Lower lobe of right lung (tissue), 2 donors: ENCODE data around the gene HOGA1. TPM values are rescaled to one million over a fixed set of nuclear protein-coding genes. Genes with fewer than 3 reads are reported as not detected.

Experiments used
- ATAC-seq, 2 donors: fragments of 200-7000 bp; cut with Tn5 transposase; one replicate each; pipeline ENCODE4 v1.9.1; 2020 to 2022; ENCODE audit warnings: mild to moderate bottlenecking in 2 of 2, moderate library complexity in 2 of 2
- DNase-seq: peaks from one replicate; pipeline ENCODE4 v3.0.0-alpha.2; 2020
- H3K27ac ChIP-seq: fragments of 200-600 bp; one replicate; pipeline ENCODE4 v1.8.0; 2022
- H3K27me3 ChIP-seq: fragments of 200-600 bp; one replicate; pipeline ENCODE4 v1.8.0; 2022; ENCODE audit warnings: low read depth
- H3K36me3 ChIP-seq: fragments of 200-600 bp; one replicate; pipeline ENCODE4 v1.8.0; 2022; ENCODE audit warnings: mild to moderate bottlenecking
- H3K4me1 ChIP-seq: fragments of 200-600 bp; one replicate; pipeline ENCODE4 v1.8.0; 2022
- H3K4me3 ChIP-seq: fragments of 200-600 bp; one replicate; pipeline ENCODE4 v1.8.0; 2022; ENCODE audit warnings: mild to moderate bottlenecking
- H3K9me3 ChIP-seq: fragments of 200-600 bp; one replicate; pipeline ENCODE4 v1.8.0; 2022
- CTCF ChIP-seq: fragments of 200-600 bp; IDR thresholded peaks from one replicate; pipeline ENCODE4 v1.8.0; 2022; ENCODE audit warnings: antibody characterized with exemption, mild to moderate bottlenecking
- intact Hi-C: fragments of 100-400 bp; cut with DNase I; formaldehyde crosslinking; loops from one replicate; pipeline ENCODE4 v1.11.0; 2022
- total RNA-seq: library from RNA; stranded (reverse); fragmentation: NEBNext Ultra II Directional; extraction: Animal tissue kit (Norgen Biotek cat#: 25700); gene quantifications from one replicate; pipeline ENCODE4 v1.2.1, GENCODE V29; 2021
- donor health status: DM: no; HTN: yes; CAD: no; lungs with severe emphysema.

HOGA1 gene
- total RNA-seq, 1 donor from 2014 or later = 1.1 TPM

GRCh38 chr10:97587183-97587582 lies 3.0 kb downstream of the HOGA1 start:
- intact Hi-C loops = no loop called here
- ATAC-seq = no peak
- no peaks in the 10 kb centered on the region for H3K4me1 ChIP-seq
- no peak overlapping the region for H3K27ac ChIP-seq
- no peak for DNase-seq
- H3K27me3 ChIP-seq = no peaks in the 10 kb centered on the region
- no peaks in the 10 kb centered on the region for H3K36me3 ChIP-seq
- no peak for TF ChIP-seq CTCF
- H3K9me3 ChIP-seq = no peaks in the 10 kb centered on the region
- no peak overlapping the region for H3K4me3 ChIP-seq

GRCh38 chr10:97589479-97589878 lies 5.3 kb downstream of the HOGA1 start, which contains the start of gene C10orf62:
C10orf62 (plus strand) TSS chr10:97589721; CDS start chr10:97589898, 177 bp downstream.
- H3K27ac ChIP-seq = no peak within 1 kb of the TSS
- no peaks in the 10 kb centered on the region for H3K27me3 ChIP-seq
- intact Hi-C loops = no loop called here
- no peak for TF ChIP-seq CTCF
- ATAC-seq (no peak), DNase-seq (no peak)
- no peaks in the 10 kb centered on the region for H3K4me1 ChIP-seq
- no peaks in the 10 kb centered on the region for H3K36me3 ChIP-seq
- H3K9me3 ChIP-seq = no peaks in the 10 kb centered on the region
- no peak within 1 kb of the TSS for H3K4me3 ChIP-seq

DNA sequence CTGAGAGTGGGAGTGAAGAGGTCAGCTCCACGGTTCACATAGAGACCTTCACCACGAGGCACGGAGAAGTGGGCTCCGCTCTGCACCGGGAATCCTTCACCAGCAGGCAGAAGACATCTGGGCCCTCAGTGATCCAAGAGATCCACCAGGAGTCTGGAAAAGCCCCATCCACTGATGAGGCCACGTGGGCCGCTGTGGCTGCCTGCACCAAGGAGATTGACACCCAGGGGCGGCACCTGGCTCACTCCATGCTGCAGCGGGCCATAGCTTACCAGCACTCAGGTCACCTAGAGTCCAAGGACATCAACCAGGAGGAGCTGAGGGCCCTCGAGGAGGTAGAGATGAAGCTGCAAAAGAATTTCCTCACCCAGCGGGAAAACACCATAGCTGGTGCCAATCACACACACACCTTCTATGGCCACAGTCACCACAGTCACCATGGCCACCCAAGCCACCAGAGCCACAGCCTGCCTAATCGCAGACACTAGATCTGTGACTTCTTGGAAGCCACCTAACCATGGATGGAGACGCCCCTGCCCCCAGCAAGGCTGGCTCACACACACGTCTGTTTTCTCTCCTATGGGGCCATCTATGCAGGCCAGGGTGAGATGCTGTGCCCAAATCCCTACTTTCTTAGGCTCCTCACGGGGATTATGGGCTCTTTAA lies 6.0 kb downstream of the HOGA1 start:
- H3K9me3 ChIP-seq = no peaks in the 10 kb centered on the region
- H3K27ac ChIP-seq = no peak overlapping the region
- intact Hi-C loops = no loop called here
- H3K36me3 ChIP-seq = no peaks in the 10 kb centered on the region
- H3K27me3 ChIP-seq = no peaks in the 10 kb centered on the region
- H3K4me1 ChIP-seq = peaks cover under 1% of the 10 kb centered on the region
- no peak for TF ChIP-seq CTCF
- DNase-seq (no peak), ATAC-seq (no peak)
- no peak overlapping the region for H3K4me3 ChIP-seq

GRCh38 chr10:97590748-97591495 lies 6.7 kb downstream of the HOGA1 start:
- no peak overlapping the region for H3K4me3 ChIP-seq
- TF ChIP-seq CTCF = no peak
- no peaks in the 10 kb centered on the region for H3K9me3 ChIP-seq
- H3K27me3 ChIP-seq = no peaks in the 10 kb centered on the region
- H3K27ac ChIP-seq = no peak overlapping the region
- no peak for DNase-seq
- H3K4me1 ChIP-seq = peaks cover 7% of the 10 kb centered on the region
- intact Hi-C loops = no loop called here
- H3K36me3 ChIP-seq = no peaks in the 10 kb centered on the region
- no peak for ATAC-seq

DNA sequence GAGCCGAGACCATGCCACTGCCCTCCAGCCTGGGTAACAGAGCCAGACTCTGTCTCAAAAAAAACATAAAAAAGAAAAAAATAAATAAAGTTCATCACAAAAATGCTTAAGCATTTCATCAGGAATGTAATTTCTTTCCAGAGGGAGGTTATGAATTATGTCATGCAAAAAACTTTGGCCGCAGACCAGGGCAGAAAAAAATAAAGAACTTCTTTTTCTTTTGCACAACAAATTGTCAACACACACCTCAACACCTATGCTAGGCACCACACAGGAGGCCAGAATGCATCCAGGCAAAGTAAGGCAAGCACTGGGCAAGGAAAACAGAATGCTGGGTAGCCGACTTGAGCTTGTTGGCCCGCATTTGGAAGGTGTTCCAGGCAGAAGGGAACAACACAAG lies 9.2 kb downstream of the HOGA1 start:
- DNase-seq (no peak), ATAC-seq (no peak)
- TF ChIP-seq CTCF = no peak
- intact Hi-C loops = no loop called here
- Histone ChIP-seq H3K9me3 (no peaks in the 10 kb centered on the region), H3K36me3 (no peaks in the 10 kb centered on the region), H3K4me3 (no peak overlapping the region), H3K27me3 (no peaks in the 10 kb centered on the region), H3K27ac (peak overlapping the region; percentile 41), H3K4me1 (peaks cover 11% of the 10 kb centered on the region)
